ENCODE measurements around the gene CAMK2B.

CAMK2B gene

GRCh38 chr7:44225566-44226395 lies 99.6 kb downstream of the CAMK2B start:
- DNase-seq, result no peak

- no peak for DNase-seq
These were observed 100.3 kb downstream of the CAMK2B start for GRCh38 chr7:44224974-44225565.

- DNase-seq, result no peak
These were observed 101.1 kb downstream of the CAMK2B start for GRCh38 chr7:44224080-44224973.

GRCh38 chr7:44223362-44224079 lies 101.9 kb downstream of the CAMK2B start:
- no peak for DNase-seq

GRCh38 chr7:44222776-44223261 lies 102.6 kb downstream of the CAMK2B start:
- DNase-seq, result no peak

GRCh38 chr7:44222074-44222473 lies 103.3 kb downstream of the CAMK2B start:
- DNase-seq, result no peak

- no peak for DNase-seq
These were observed 104.1 kb downstream of the CAMK2B start for GRCh38 chr7:44221231-44221791.

- DNase-seq, result no peak
These were observed 104.9 kb downstream of the CAMK2B start for GRCh38 chr7:44220358-44221112.

- DNase-seq, result no peak
These were observed 105.4 kb downstream of the CAMK2B start for GRCh38 chr7:44220046-44220357.

GRCh38 chr7:44219371-44220045 lies 105.9 kb downstream of the CAMK2B start:
- no peak for DNase-seq

- DNase-seq, result no peak
These were observed 106.8 kb downstream of the CAMK2B start for GRCh38 chr7:44218418-44219201.

- DNase-seq, result no peak
These were observed 107.5 kb downstream of the CAMK2B start for GRCh38 chr7:44217852-44218402.

GRCh38 chr7:44217223-44217714 lies 108.1 kb downstream of the CAMK2B start:
- no peak for DNase-seq

- no peak for DNase-seq
These were observed 108.7 kb downstream of the CAMK2B start for GRCh38 chr7:44216521-44217222.

- no peak for DNase-seq
These were observed 109.4 kb downstream of the CAMK2B start for GRCh38 chr7:44216019-44216418.

GRCh38 chr7:44215531-44215930 lies 109.9 kb downstream of the CAMK2B start:
- no peak for DNase-seq

GRCh38 chr7:44213877-44214388 lies 111.5 kb downstream of the CAMK2B start:
- DNase-seq, result no peak

GRCh38 chr7:44213206-44213876 lies 112.1 kb downstream of the CAMK2B start:
- DNase-seq, result no peak
